Ovary (tissue), 9 donors: ENCODE results near the gene RNF145. TPM values are rescaled to one million over a fixed set of nuclear protein-coding genes. Genes with fewer than 3 reads are reported as not detected.

Experiments
- DNase-seq, 5 donors: peaks; one replicate each; pipeline ENCODE4 v3.0.0-alpha.2; 2019 to 2020
- H3K27ac ChIP-seq, 2 donors: fragments of 200-600 bp; one replicate each; pipeline versions ENCODE4 v1.5.1 to v1.8.0; 2019 to 2022
- H3K27me3 ChIP-seq: fragments of 200-600 bp; one replicate; pipeline ENCODE4 v1.8.0; 2022
- H3K36me3 ChIP-seq: fragments of 200-600 bp; sonication (generic); one replicate; pipeline ENCODE4 v1.5.1; 2019
- H3K4me1 ChIP-seq: one replicate; pipeline ENCODE4 v1.8.1; 2013; ENCODE audit warnings: mild to moderate bottlenecking, moderate library complexity; ENCODE audit not compliant: insufficient read depth
- H3K4me3 ChIP-seq: fragments of 200-600 bp; sonication (generic); one replicate; pipeline ENCODE4 v1.5.1; 2017
- H3K9me3 ChIP-seq, 2 donors: fragments of 200-600 bp in 1 of 2; sonication (generic) in 1 of 2; one replicate each; pipeline versions ENCODE4 v1.5.1 to v1.8.1; 2013 to 2019; ENCODE audit warnings: mild to moderate bottlenecking in 1 of 2, moderate library complexity in 1 of 2
- EP300 ChIP-seq: sonication (generic); formaldehyde crosslinking; IDR thresholded peaks from one replicate; pipeline ENCODE4 v1.6.1; 2017; ENCODE audit warnings: antibody characterized with exemption
- POLR2A ChIP-seq: fragments of 450-650 bp; IDR thresholded peaks from one replicate; pipeline ENCODE4 v1.6.1; 2017; ENCODE audit warnings: antibody characterized with exemption, mild to moderate bottlenecking, moderate library complexity
- WGBS, 3 donors: extraction: QIAGEN DNeasy Blood & Tissue Kit in 1 of 3; methylation state at CpG; one replicate each; pipeline versions ENCODE4 v1.1.5 to v1.1.7; 2013 to 2017; 5-methylcytosine and 5-hydroxymethylcytosine counted together
- intact Hi-C, 4 donors: fragments of 100-400 bp; cut with DNase I; formaldehyde crosslinking; loops; one replicate each; pipeline versions ENCODE4 v1.11.0 to v1.15.1; 2022 to 2023
- polyA plus RNA-seq, 2 donors: library from polyadenylated mRNA; stranded (reverse); fragments of 200-250 nt in 1 of 2; fragments of 350-450 nt in 1 of 2; fragmentation: Illumina TruSeq in 1 of 2; extraction: RNeasy Lipid Tissue Mini Kit (QIAGEN cat#74804) in 1 of 2; gene quantifications; one replicate each; pipeline ENCODE4 v1.2.3, GENCODE V29; 2013 to 2014
- total RNA-seq, 7 donors: library from RNA; depleted of rRNA in 2 of 7; stranded (reverse); fragments of >200 nt in 2 of 7; fragmentation: NEBNext Ultra II Directional in 3 of 7; extraction: Animal tissue kit (Norgen Biotek cat#: 25700) in 3 of 7; gene quantifications; one replicate each; pipeline versions ENCODE4 v1.1.0 to v1.2.4, GENCODE V29; 2016 to 2023
- TF ChIP-seq, protein P1 (sequence below), 3 donors: fragments of 450-650 bp in 2 of 3; fragments of 200-600 bp in 1 of 3; IDR thresholded peaks; one replicate each; pipeline versions ENCODE4 v1.5.1 to v1.8.0; 2016 to 2022; ENCODE audit warnings: antibody characterized with exemption in 3 of 3, mild to moderate bottlenecking in 1 of 3
- donor health status: DM: no; HTN: no; CAD: no; lungs with moderate emphysema.
- donor health status: DM: no; HTN: no; CAD: no.
- donor health status: Bipolar disorder and iron deficiency.
- donor health status: DM: yes; HTN: yes; CAD: no.
- donor health status: DM: no; HTN: no; CAD: no.
- donor health status: DM: yes; HTN: yes; CAD: no.

Gene RNF145
- total and polyA plus RNA-seq, 9 donors, result 39.0 to 66.4 (median 53.4) TPM

DNA sequence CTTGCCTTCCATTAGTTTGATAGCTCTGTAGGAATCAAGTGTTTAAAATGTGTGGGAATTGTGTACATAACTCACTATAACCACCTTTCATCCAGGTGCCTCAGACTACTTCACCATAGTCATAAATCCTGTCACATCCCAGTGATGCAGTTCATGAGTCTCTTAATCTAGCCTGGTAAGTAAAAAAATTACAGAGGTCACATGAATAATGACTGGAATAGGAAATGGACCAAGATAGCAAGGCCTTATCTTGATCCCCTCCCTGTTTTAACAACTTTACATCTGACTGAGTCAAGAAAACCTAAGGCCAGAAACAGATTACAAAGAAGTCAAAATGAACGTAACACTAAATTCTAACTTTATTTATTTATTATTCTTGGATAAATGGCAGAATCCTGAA is 1.5 kb upstream of the RNF145 start:
- Histone ChIP-seq H3K4me1 (no peaks in the 10 kb centered on the region), H3K27me3 (no peaks in the 10 kb centered on the region), H3K9me3 (no peaks in the 10 kb centered on the region), H3K4me3 (no peak overlapping the region), H3K27ac (no peak overlapping the region), H3K36me3 (no peaks in the 10 kb centered on the region)
- WGBS, 3 donors, result 84 to 94% (median 92%) methylated on average over 1 of the region's 1 CpG
- TF ChIP-seq, protein P1, sequence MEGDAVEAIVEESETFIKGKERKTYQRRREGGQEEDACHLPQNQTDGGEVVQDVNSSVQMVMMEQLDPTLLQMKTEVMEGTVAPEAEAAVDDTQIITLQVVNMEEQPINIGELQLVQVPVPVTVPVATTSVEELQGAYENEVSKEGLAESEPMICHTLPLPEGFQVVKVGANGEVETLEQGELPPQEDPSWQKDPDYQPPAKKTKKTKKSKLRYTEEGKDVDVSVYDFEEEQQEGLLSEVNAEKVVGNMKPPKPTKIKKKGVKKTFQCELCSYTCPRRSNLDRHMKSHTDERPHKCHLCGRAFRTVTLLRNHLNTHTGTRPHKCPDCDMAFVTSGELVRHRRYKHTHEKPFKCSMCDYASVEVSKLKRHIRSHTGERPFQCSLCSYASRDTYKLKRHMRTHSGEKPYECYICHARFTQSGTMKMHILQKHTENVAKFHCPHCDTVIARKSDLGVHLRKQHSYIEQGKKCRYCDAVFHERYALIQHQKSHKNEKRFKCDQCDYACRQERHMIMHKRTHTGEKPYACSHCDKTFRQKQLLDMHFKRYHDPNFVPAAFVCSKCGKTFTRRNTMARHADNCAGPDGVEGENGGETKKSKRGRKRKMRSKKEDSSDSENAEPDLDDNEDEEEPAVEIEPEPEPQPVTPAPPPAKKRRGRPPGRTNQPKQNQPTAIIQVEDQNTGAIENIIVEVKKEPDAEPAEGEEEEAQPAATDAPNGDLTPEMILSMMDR (IDR thresholded peaks at IDR 0.05), result no peak
- no peak for TF ChIP-seq EP300
- TF ChIP-seq POLR2A, result no peak
- intact Hi-C loops, result no loop called here
- DNase-seq, result no peak

DNA sequence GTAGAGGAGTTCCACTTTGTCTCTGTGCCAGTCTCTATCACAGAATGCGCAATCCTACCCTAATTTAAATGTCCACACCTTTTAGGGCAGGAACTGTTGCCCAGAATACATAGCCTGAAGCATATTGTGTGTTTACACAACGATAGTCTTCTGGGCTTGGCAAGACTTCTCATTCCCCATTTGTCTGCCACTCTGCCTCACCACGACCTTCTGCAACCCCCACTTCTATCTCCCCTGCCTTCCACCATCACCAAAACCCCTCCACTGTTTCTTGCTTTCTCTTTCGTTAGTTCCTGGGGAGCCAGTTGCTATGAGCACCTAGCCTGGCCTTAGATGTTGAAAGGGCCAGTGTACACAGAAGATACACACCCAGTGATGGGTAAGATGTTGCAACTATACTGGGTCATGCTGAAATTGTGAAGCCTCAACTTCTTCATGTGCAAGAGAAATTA is 883 bp upstream of the RNF145 start:
- no peaks in the 10 kb centered on the region for H3K27me3 ChIP-seq
- H3K9me3 ChIP-seq, result no peaks in the 10 kb centered on the region
- H3K4me3 ChIP-seq, result no peak overlapping the region
- DNase-seq, result no peak
- no peak overlapping the region for H3K27ac ChIP-seq
- intact Hi-C loops, result no loop called here
- no peaks in the 10 kb centered on the region for H3K4me1 ChIP-seq
- 73 to 81% (median 78%) methylated on average over 4 of the region's 4 CpGs for WGBS, 3 donors
- no peaks in the 10 kb centered on the region for H3K36me3 ChIP-seq
- TF ChIP-seq EP300, result no peak
- TF ChIP-seq POLR2A, result no peak
- TF ChIP-seq, protein P1 (IDR thresholded peaks at IDR 0.05), result no peak

DNA sequence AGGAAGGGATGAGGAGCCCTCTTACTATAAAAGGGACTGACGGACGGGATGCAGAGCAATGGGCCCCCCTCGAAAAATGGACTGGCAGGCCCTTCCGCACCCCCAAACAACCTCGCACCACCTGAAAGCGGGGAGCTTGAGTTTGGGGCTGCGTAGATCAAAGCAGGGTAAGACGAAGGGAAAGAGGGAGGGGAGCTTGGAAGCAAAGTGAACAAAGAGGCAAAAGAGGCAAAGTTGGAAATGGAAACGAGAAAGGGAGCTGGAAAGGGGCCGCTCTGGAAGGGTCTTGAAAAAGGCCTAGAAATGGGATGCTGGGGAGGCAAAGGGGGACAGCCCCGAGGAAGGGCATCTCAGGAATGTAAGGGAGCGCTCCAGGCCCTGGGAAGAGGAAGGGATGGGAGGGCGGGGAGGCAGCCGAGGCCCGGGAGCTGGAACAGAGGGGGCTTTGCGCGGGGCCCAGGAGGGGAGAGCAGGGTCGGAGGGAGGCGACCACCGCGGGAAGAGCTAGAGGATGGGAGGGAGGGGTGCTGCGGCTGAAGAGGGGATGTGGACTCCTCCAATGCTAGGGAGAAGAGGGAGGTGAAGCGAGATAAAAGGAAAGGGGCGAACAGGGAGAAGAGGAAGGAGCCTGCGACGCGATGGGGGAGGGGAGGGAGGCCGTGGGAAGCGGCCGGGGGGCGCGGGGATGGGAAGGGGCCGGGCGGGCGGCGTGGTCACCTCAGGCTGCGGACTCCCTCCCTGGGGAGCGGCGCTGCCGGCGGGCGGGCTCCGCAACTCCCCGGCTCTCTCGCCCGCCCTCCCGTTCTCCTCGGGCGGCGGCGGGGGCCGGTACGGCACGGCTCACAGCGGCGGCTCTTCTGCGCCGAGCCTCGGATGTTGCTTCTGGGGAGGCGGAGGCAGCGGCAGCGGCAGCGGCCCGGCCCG is 577 bp downstream of the RNF145 start:
- 0% methylated on average over 58 to 65 of the region's 65 CpGs for WGBS, 3 donors

DNA sequence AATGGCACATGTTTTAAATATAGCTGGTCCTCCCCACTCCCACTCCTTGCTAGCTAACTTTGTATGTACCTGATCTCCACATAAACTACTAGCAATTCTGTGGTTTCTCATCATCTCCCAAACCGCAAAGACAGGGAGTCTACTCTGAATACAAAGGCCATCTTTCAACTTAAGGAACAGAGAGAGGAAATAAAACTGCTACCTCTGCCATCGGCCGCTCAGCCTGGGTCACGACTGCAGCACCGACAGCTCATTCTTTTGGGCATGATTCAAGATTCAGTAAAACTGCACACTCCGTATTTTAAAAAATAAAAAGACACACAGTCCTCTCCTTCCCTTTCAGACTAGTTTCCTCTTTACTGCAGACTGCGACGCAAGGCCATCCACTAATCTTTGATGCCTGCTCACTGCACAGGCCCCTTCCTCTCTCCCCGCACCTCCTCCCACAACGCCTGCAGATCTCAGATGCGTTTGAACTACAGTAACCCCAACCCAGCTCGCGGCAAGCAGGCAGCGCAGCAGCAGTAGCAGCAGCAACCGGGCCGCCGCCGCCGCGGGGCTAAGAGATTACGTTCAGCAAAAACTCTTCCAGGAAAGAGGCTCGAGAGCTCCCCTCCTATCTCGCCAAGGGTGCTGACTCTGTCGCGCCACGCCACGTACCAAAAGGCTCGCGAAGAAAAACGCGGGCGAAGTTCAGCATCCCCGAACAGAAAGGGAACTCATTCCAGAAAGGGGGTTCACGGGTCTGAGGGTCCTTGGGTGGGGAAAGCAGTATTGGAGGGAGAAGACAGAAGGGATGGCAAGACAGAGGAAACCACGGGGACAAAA is 1.5 kb downstream of the RNF145 start:
- DNase-seq, result peak; percentile 70 to 84 (median 77)
- H3K27ac ChIP-seq, result peak overlapping the region; percentile 18 to 93
- H3K4me3 ChIP-seq, result peak overlapping the region; percentile 84
- no peaks in the 10 kb centered on the region for H3K36me3 ChIP-seq
- peaks cover 5% of the 10 kb centered on the region for H3K4me1 ChIP-seq
- intact Hi-C loops, result loop anchor here in 1 of 4 donors (10.0 kb wide), 1 partner anchor 53 kb away; no protein-coding TSS in a partner anchor
- H3K9me3 ChIP-seq, result no peaks in the 10 kb centered on the region
- TF ChIP-seq EP300, result no peak
- TF ChIP-seq POLR2A, result peak; percentile 49
- 0 to 1% (median 1%) methylated on average over 35 of the region's 35 CpGs for WGBS, 3 donors
- H3K27me3 ChIP-seq, result no peaks in the 10 kb centered on the region

More for the DNA sequence above, 577 bp downstream of the RNF145 start:
- H3K9me3 ChIP-seq, result no peaks in the 10 kb centered on the region
- H3K4me3 ChIP-seq, result peak overlapping the region; percentile 84
- TF ChIP-seq, protein P1 (IDR thresholded peaks at IDR 0.05), result no peak
- TF ChIP-seq EP300 (no peak), POLR2A (no peak)
- peak overlapping the region; percentile 18 to 93 for H3K27ac ChIP-seq
- H3K27me3 ChIP-seq, result no peaks in the 10 kb centered on the region
- no peaks in the 10 kb centered on the region for H3K36me3 ChIP-seq
- peak; percentile 40 to 69 (median 63) for DNase-seq
- peaks cover 5% of the 10 kb centered on the region for H3K4me1 ChIP-seq
- intact Hi-C loops, result loop anchor here in 1 of 4 donors (10.0 kb wide), 1 partner anchor 54 kb away; no protein-coding TSS in a partner anchor
